Stimulated activated CD8-positive, alpha-beta memory T cell treated with anti-CD3 and anti-CD28 coated beads, Interleukin-7, amount 100 ng/mL, for 1 hour (primary cell): ENCODE data around the gene MACROH2A1.
"Not testable (repeated sequence)": the region's sequence is repeated elsewhere in the genome, so short reads cannot be mapped to it uniquely, and the experiment has no call there.

Experiments
- DNase-seq, 2 donors: peaks; one replicate each; pipeline ENCODE4 v3.0.0-alpha.2; 2020; ENCODE audit warnings: low read depth in 2 of 2

MACROH2A1 gene

DNA sequence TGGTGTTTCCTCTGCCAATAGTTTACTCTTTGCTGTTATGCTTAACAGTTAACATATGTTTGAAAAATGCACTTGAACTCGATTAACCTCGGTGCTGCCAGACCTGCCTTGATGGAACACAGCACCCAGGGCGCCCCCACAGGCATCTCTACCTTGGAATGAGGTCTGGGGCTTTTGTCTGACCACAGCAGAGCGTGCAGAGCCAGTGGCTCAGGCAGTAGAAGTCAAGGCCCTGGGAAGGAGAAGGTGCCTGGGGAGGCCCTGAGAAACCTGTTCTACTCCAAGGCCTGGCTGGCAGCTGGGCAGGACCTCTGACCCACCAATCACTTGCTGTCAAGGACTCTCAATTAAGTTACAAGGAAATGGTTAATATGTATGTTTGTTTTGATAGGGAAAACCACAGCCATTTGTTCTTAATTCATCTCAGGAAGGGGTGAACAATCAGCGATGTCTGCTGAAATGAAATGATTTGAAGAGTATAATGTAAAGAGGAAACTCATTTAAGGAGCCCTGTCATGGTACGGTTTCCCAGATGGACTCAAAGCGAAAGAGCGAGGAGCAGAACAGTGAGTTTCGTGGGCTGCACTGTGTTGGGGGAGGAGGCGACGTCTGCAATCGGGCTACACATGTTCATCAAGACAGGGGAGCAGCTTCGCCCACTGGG lies 21.9 kb downstream of the MACROH2A1 start:
- no peak for DNase-seq

DNA sequence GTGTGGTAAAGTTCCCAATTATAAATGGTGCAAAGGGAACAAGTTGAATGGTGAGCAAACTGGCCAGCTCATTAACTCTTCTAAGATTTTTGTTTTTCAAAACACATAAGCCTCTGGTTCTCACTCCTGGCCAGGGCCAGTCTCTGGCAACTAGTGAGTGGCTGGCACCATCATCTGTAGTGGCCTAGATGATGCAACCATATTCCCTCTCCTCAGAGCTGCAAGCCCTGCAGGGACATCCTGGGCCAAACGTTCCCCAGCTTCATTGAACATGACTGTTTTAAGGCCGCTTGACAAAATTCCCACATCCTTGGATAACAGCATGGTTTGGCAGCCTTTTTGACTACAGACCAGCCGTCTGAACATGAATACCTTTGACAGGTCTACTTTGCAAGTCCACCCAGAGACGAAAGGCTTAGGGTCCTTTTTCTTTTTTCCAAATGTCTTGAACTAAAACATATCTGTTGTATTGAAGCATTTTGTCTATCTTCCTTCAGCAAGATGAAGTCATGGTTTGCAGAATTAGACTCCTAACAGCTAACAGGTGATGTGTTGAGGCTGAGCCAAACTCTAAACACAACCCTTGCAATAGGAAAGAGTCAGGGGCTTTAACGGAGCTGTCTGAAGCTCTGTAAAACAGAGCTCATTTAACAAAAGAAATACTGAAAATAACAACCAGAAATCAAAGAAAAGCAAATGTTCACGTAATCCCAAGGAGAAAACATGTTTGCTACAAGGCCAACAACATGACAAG lies 23.8 kb downstream of the MACROH2A1 start:
- no peak for DNase-seq

DNA sequence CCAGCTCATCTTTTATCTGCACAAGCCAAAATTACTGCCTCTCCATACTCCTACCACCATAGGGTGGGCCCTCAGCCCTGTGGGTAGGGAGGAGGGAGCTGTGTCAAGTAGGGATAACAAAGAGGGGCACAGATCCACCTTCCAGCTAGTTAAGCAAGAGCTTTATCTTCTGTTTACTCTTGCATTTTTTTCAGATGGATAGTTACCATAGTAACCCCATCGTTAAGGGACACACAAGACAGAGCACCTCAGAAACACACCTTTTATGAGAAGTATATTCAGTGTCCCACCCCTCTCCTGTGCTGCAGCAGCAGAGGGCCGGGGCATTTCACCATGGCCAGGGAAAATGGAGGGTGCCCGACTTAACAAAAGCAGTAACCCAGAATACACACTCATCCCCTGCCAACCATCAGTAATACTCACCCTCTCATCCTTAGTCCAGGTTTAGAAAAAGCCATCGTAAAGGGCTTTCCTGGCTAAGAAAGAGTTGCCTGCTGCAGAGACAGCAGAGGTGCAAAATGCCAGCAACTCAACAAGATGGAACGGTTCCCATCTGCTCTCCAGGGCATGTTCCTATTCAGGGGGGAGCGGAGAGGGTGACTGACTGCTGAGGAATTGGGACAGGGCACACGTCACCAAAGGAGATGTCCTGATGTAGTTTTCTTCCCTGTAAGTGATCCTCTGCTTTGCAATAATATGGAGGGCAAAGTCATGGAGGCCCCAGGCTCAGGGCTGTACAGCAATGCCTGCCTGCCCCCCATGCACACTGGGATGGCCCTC lies 25.1 kb downstream of the MACROH2A1 start:
- DNase-seq = no peak

DNA sequence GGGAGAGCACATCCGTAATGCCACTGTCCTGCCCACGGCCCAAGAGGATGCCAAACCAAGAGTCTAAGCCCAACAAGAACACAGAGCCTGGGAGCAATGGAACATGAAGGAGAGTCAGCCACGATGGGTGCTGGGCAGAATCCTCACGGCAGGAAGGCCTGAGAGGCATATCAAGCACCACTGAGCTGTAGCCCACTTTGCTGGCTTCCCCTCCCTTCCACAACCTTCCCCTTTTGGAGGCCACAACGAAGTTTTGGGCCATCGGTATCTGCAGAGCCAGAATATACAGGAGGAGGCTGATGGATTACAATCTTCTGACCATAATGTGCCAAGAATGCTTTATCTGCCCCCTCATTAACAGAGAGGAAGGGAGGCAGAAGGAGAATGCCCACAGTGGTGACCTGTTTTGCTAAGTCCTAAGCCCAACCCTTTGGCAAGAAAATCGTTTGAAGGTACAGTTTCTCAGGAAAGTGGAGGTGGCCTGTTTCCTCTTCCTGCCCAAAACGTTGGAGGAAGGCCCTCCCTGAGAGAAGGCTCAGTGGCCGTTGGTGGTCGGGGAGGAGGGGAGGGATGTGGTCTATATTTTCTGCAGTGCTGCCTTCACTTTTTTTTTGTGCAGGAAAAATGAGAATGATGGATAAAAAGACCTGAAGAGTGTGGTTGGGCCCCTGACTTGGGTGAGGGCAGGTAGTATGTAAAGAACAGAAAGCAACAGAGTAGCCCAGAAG lies 26.2 kb downstream of the MACROH2A1 start:
- DNase-seq = no peak

DNA sequence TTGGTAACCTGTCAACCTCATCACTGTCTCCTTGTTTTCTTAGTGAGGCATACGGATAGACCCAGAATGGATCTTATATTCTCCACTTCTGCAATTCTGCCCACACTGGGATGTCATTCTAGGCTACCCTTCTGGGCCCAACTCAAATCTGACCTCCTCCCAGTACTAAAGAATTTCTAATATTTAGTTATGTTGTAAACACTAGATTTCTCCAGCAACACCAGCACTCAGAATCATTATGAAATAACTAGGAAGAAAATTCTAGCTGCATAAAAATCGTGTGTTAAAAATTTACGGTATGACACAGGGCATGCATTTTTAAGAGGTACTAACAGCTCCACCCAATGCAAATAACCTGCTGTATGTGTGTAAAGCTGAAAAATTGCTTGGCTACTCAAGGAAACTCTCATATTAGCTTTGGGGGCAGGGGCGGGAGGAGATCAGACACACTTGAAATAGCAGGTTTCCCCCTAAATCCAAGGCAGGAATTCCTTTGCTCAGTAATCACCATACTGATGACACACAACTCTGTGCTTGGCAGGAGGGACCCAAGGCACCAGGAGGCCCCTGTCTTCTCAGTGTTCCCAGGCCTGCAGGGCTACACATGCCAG lies 27.3 kb downstream of the MACROH2A1 start:
- no peak for DNase-seq

DNA sequence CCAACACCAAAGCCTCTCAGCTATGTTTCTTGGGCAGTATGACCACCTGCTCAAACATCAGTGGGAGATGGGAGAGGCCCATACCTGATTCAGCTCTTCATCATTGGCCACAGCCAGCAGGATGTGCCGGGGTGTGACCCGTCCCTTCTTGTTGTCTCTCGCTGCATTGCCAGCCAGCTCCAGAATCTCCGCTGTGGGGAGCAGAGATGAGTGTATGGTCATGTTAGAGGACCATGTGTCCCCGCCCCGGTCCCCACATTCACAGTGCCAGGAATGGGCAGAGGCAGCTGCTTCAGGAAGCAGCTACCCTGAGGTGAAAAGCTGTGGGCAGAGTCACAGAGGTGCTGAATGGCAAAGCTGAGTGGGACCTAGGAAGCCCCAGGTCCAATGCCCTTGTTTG lies 29.1 kb downstream of the MACROH2A1 start:
- DNase-seq = no peak

DNA sequence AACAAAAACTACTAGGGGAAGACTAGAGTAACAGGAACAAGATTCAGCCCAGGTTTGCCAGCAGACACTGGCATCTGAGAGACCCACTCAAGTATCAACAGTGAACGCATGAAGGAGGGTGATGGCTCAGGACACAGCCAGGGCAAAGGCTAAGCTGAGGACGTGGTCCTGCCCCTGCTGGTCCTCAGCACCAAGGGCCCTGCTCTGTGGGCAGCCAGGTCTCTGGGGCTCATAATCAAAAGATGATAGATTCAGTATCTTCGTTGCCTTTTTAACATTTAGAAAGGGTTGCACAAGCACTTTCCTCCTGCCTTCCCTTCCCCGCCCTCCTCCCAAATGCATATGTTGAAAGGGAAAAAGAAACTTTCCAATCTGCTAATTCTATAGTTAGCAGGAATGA lies 31.5 kb downstream of the MACROH2A1 start:
- no peak for DNase-seq

DNA sequence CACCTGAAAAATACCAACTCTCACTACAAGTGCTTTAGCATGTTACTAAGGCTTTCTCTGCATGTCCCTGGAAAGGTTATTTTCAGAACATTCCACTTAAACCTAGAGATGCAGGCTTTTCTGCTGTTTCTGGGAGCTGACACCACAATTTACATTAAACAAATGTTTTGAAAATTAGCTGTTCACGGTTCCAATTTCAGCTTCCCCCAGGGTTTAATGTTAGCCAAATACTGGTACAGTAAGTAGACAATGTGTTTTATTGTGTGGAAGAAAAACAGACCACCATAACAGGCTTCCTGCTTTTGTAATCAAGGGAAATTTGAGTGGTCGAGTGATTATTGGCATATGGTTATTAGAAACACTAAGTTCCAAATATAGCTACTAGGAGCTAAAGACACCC lies 32.0 kb downstream of the MACROH2A1 start:
- no peak for DNase-seq

DNA sequence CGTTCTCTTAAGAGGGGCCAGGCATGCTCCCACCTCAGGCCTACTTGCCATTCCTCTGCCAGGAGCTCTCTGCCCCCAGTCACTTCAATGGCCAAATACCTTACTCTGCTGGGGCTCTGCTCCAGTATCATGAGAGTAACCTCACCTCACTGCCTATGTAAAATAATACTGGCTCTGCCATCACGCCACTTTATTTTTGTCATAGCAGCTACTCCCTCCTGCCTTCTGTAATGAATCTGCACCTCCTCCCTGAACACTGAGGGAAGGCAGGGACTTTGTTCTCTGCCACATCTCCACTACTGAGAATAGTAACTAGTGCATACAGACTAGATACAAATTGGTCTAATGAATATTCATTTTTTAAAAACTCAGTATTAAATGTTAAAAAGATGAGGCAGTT lies 33.8 kb downstream of the MACROH2A1 start:
- DNase-seq = no peak

DNA sequence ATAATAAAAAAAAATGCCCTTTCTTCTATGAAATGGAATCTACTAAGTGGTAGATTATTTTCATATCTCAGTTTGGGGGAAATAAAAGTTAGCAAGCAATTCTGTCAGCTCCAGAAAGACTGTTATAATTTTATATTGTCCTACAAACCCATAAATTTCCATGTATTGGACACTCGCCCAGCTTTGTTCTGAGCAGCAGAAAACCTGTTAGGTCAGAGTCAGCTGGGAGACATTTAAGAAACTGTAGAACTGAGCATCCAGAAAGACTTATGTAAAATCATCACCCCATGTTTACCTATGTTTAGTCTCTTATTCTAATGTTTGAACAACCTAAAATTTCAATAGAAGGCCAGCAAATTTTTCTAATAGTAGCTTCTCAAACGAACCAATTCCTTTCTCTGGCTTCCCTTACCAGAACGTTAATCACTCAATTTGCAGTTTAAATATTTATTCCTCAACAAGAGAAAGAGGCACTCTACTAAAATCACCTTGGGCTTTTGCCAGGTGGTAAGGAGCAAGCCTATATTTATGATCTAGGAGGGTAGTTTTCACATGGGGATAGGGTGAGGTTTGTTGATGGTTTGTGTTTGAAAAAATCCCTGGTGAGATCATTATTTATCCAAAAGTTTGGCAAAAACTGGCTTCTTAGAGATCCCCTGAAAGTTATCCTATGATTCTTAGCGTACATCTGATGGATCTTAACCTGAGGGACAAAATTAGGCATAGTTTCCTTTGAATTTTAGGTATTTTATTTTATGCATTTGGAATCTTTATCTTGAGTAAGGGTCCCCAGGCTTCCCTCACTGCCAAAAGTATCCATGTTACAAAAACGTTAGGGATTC lies 34.4 kb downstream of the MACROH2A1 start:
- no peak for DNase-seq

DNA sequence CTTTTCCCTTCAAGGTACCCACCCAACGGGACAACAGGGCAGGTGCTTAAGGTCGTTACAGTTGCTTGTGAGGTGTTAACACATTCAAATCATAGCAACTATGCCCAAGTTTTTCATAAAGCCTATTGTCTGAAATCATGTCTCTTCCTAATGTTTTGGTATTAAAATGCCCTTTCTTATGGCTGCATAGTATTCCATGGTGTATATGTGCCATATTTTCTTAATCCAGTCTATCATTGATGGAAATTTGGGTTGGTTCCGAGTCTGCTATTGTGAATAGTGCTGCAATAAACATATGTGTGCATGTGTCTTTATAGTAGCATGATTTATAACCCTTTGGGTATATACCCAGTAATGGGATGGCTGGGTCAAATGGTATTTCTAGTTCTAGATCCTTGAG lies 35.7 kb downstream of the MACROH2A1 start:
- DNase-seq = not testable (repeated sequence)

DNA sequence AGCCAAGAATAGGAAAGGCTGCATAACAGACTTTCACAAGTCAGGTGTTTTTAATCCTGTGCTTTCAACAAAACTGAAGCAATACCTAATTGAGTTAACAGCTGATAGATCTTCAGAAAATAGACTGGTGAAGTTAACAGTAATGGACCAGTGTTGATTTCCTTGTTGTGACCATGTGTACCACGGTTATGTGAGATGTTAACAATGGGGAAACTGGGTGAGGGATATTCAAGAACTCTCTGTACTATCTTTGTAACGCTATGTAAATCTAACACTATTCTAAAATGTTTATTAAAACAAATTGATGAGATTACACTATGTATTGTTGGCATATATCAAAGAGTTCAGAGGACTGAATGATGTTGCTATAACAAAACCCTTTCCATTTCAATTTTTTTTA lies 36.9 kb downstream of the MACROH2A1 start:
- no peak for DNase-seq

DNA sequence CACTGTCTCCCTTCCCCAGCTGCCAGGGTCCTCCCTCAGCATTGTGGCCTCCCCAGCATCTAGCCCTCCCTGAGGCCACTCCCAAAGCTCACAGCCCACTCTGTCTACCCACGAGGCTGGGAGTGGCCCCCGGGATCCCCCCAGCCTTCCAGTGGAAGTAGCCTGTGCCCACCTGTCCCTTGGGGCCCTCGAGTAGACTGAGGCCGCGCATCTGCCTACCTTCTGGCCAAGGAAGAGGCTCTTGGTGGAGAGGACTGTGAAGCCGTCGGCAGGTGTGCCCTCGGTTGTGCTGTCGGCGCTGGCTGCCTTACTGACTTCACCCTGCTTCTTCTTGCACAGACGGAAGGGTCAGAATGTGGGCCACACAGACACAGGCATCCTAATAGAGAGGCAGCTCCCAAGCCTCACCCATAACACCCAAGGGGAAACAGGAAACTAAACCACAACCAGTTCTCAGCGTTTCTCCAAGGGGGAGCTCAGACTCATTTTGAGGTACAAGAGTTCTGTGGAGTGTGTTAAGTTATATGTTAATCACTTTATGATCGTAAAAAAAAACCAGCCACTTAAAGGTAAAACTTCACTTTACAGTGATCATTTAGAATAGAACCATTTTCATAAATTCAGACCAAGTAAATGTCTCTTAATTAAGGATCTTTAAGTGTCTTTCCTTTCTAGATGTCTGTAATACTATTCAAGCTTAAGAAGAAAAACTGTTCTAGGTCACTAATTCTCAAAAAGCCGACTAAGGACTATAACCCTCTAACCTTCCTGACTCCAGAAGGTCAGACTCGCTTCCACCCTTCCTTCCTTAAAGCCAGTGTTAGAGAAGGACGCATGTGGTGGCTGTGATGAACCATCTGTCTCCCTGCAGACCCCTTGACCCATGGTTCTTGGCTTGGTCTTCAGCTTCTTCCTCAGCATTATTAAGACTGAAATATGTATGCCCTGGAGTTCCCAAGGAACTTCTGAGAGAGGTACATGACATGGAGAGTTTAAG lies 38.5 kb downstream of the MACROH2A1 start:
- no peak for DNase-seq

DNA sequence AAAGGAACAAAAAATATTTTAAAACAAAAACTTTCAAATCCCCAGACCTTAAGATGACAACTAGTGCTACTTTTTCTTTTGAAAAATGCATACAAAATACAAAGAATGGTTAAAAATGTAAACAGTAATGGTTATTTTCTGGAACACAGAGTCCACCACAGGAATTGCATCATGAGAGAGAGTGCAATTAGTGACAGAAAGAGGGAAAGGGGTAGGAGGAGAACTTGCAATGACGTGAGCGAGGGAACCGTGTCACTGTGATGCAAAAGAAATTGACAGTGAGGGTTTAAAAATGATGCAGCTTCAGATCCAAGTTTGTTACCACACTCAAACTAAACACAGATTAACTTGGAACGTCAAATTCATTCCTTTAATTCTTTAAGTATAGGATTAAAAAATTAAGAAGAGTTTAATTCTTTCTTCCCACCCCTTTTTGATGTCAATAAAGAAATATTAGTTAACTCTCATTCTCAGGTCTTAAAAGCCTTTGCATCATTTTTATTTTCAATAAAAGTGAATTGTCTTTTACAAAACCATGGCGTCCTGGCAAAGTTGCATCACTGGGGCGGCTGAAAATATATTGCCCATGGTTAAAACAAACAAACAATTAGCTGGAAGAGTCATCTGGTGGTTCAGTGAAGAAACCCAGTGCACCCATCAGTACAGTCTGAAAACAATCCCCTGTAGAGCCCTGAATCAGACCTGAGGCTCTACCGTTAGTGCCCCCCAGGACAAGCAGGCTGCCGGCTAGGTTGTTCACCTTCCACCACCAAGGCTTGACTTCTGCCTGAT lies 39.5 kb downstream of the MACROH2A1 start:
- no peak for DNase-seq

DNA sequence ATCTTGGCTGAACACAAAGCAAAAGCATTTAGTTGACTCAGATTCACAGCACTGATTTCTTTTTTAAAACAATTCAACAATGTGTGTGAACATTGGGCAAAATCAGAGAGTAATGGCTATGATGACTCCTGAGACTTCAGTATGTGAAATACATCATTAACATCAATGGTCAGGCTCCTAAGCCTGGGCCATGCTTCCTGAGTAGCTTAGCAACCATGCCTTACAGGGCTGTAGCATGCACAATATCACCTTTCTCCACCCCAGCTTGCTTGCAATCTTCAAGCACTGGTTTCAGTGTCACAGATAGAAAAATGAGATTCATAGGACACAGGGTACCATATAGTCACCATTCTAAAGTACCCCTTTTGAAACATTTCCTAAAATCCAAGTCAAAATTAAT lies 41.3 kb downstream of the MACROH2A1 start:
- DNase-seq = no peak

DNA sequence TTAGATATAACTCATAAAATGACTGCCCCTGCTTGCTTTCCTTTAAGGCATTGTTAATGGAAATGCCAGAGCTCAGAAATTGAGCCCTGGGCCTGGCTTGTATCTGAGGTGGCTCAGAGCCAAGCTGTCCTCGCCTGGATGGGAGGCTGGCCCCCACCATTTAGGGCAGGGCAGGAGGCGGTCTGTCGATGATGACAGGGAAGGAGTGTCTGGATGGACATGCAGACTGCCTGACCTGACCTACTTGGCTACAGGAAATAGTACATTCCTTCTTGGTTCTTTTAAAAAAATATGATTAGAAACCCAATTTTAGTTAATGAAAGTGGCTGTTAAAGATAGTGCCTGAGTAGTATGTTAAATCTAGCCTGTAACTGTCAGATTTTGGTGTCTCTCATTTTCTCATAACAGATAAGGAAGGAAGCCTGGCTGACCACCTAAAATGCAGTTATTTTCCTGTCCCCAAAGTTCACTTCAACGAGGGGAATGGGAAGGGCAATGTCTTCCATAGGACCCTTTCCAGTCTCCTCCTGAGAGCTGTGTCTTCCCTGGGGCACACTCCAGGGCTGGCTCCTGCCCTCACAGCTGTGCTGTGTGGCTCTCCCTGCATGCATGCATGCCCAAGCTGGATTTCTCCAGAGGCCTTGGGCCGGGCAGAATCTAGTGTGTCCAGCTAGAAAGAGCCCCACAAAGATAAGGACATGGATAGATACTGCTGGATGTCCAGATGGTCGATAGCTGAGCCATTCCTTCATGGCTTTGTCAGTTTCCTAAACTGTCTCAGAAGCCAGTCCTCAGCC lies 42.3 kb downstream of the MACROH2A1 start:
- no peak for DNase-seq

DNA sequence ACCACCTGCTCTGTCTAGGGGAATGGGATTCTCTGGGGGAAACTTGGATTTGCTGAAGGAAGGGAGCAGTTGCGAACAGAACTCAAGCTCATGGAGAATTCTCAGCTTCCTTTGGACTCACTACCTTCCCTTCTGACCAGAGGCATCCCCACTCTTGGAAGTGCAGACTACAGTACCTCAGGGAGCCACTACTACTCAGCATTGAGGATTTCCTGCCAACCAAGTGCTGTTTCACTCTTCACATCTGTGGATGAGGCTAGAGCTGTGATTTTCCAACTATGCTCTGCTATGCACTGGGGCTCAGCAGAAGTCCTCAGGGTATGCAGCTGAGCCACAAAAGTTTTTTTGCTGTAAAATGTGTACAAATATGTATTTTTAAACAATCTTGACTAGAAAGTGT lies 43.9 kb downstream of the MACROH2A1 start:
- DNase-seq = no peak
